Left cardiac atrium (tissue), 4 donors: ENCODE data around the gene LYPD6B. TPM values are rescaled to one million over a fixed set of nuclear protein-coding genes. Genes with fewer than 3 reads are reported as not detected.
A peak's percentile ranks its signal among the peaks of the same experiment; 100 is the strongest.

Source experiments
- ATAC-seq, 2 donors: fragments of 200-7000 bp; cut with Tn5 transposase; one replicate each; pipeline ENCODE4 v1.9.1; 2020; ENCODE audit warnings: mild to moderate bottlenecking in 2 of 2, moderate library complexity in 2 of 2
- DNase-seq: peaks from one replicate; pipeline ENCODE4 v3.0.0-alpha.2; 2020
- intact Hi-C, 2 donors: fragments of 100-400 bp; cut with DNase I; formaldehyde crosslinking; loops; one replicate each; pipeline versions ENCODE4 v1.14.1 to v1.15.1; 2022 to 2023
- total RNA-seq, 2 donors: library from RNA; stranded (reverse); fragmentation: NEBNext Ultra II Directional; extraction: Animal tissue kit (Norgen Biotek cat#: 25700); gene quantifications; one replicate each; pipeline ENCODE4 v1.2.1, GENCODE V29; 2021
- donor health status: DM: no; HTN: yes; CAD: no.
- donor health status: DM: no; HTN: yes; CAD: no; lungs with severe emphysema.
- donor health status: DM: yes; HTN: yes; CAD: no.
- donor health status: Dilated cardiomyopathy.

LYPD6B gene
- total RNA-seq, 2 donors from 2014 or later, result not detected

- intact Hi-C loops, result no loop called here
- DNase-seq (no peak), ATAC-seq (no peak)
These were observed 105.2 kb downstream of the LYPD6B start for GRCh38 chr2:149143734-149144133.

- ATAC-seq (no peak), DNase-seq (no peak)
- intact Hi-C loops, result no loop called here
These were observed 107.1 kb downstream of the LYPD6B start for GRCh38 chr2:149145314-149146295.

- ATAC-seq (no peak), DNase-seq (no peak)
- intact Hi-C loops, result no loop called here
These were observed 108.4 kb downstream of the LYPD6B start for GRCh38 chr2:149146876-149147275.

GRCh38 chr2:149148194-149149006, 109.9 kb downstream of the LYPD6B start:
- no peak for ATAC-seq

GRCh38 chr2:149149007-149149297, 110.5 kb downstream of the LYPD6B start:
- no peak for DNase-seq
- no peak for ATAC-seq
- intact Hi-C loops, result no loop called here

More at GRCh38 chr2:149148194-149149006, 109.9 kb downstream of the LYPD6B start:
- no peak for DNase-seq
- intact Hi-C loops, result no loop called here

GRCh38 chr2:149152469-149152953, 114.0 kb downstream of the LYPD6B start:
- intact Hi-C loops, result no loop called here
- DNase-seq (no peak), ATAC-seq (peak in 1 of 2 donors; percentile 18)

- intact Hi-C loops, result no loop called here
- DNase-seq (no peak), ATAC-seq (no peak)
These were observed 116.9 kb downstream of the LYPD6B start for GRCh38 chr2:149155196-149155969.

- intact Hi-C loops, result no loop called here
These were observed 117.5 kb downstream of the LYPD6B start for GRCh38 chr2:149155988-149156387.

GRCh38 chr2:149156971-149157740, 118.7 kb downstream of the LYPD6B start:
- ATAC-seq (no peak), DNase-seq (no peak)
- intact Hi-C loops, result no loop called here

More at GRCh38 chr2:149155988-149156387, 117.5 kb downstream of the LYPD6B start:
- ATAC-seq (no peak), DNase-seq (no peak)

- intact Hi-C loops, result no loop called here
- DNase-seq, result no peak
- ATAC-seq, result no peak
These were observed 120.5 kb downstream of the LYPD6B start for GRCh38 chr2:149158957-149159356.

GRCh38 chr2:149160195-149160594, 121.7 kb downstream of the LYPD6B start:
- intact Hi-C loops, result no loop called here
- ATAC-seq (no peak), DNase-seq (no peak)

- DNase-seq (no peak), ATAC-seq (no peak)
- intact Hi-C loops, result no loop called here
These were observed 122.3 kb downstream of the LYPD6B start for GRCh38 chr2:149160701-149161217.

GRCh38 chr2:149161481-149162225, 123.2 kb downstream of the LYPD6B start:
- no peak for DNase-seq
- intact Hi-C loops, result no loop called here
- ATAC-seq, result no peak

GRCh38 chr2:149164296-149164695, 125.8 kb downstream of the LYPD6B start:
- no peak for DNase-seq
- intact Hi-C loops, result no loop called here
- peak in 1 of 2 donors; percentile 65 for ATAC-seq

GRCh38 chr2:149164827-149165226, 126.3 kb downstream of the LYPD6B start:
- no peak for DNase-seq
- ATAC-seq, result no peak
- intact Hi-C loops, result no loop called here

GRCh38 chr2:149167001-149167780, 128.7 kb downstream of the LYPD6B start:
- intact Hi-C loops, result no loop called here
- DNase-seq, result no peak
- ATAC-seq, result peak in 1 of 2 donors; percentile 15

GRCh38 chr2:149167941-149168340, 129.4 kb downstream of the LYPD6B start:
- intact Hi-C loops, result no loop called here
- ATAC-seq, result peak in 1 of 2 donors; percentile 72
- DNase-seq, result no peak
